IPS DF 19.7 (cell line): ENCODE results near the gene OSBPL10.

Source experiments
- DNase-seq: peaks from one replicate; pipeline ENCODE4 v3.0.0-alpha.2; 2013; ENCODE audit warnings: low read depth, low spot score

Gene OSBPL10

GRCh38 chr3:31615071-31615875, 365.8 kb downstream of the OSBPL10 start:
- no peak for DNase-seq

GRCh38 chr3:31614162-31614921, 366.7 kb downstream of the OSBPL10 start:
- no peak for DNase-seq

- no peak for DNase-seq
Observed at GRCh38 chr3:31613654-31614053, 367.4 kb downstream of the OSBPL10 start.

- no peak for DNase-seq
Observed at GRCh38 chr3:31613177-31613576, 367.9 kb downstream of the OSBPL10 start.
